ENCODE measurements around the gene NUDT2. TPM values are rescaled to one million over a fixed set of nuclear protein-coding genes. Genes with fewer than 3 reads are reported as not detected.

NUDT2 gene
- total RNA-seq, 1 donor from 2014 or later: 7.2 TPM

DNA sequence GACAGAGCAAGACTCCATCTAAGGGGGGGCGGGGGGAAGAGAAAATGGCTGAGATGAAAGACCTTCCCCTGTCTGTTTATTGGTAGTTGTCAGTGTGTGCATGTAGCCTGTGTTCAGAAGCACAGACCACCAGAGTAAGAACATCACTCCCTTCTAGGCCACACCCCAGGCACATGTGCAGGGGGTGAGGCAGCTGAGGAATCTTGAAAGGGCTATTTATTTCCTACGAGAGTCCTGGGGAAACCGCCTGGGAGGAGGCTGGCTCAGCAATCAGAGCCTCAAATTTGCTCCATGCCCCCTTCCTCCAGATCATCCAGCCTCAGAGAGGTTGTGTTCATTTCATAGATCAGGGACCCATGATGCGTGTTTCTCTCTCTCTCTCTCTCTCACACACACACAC, 40.3 kb downstream of the NUDT2 start:
- Mint-ChIP-seq H3K36me3 (ENCODE audit: unreplicated experiment) (peaks cover 32% of the 10 kb centered on the region), H3K27me3 (ENCODE audit: unreplicated experiment) (peaks cover 8% of the 10 kb centered on the region), H3K27ac (ENCODE audit: unreplicated experiment) (no peak overlapping the region), H3K4me1 (ENCODE audit: low read depth, unreplicated experiment) (no peaks in the 10 kb centered on the region), H3K4me3 (ENCODE audit: unreplicated experiment) (no peak overlapping the region), H3K9me3 (ENCODE audit: unreplicated experiment) (peaks cover 8% of the 10 kb centered on the region)
- no peak for DNase-seq
- TF ChIP-seq, protein P1, sequence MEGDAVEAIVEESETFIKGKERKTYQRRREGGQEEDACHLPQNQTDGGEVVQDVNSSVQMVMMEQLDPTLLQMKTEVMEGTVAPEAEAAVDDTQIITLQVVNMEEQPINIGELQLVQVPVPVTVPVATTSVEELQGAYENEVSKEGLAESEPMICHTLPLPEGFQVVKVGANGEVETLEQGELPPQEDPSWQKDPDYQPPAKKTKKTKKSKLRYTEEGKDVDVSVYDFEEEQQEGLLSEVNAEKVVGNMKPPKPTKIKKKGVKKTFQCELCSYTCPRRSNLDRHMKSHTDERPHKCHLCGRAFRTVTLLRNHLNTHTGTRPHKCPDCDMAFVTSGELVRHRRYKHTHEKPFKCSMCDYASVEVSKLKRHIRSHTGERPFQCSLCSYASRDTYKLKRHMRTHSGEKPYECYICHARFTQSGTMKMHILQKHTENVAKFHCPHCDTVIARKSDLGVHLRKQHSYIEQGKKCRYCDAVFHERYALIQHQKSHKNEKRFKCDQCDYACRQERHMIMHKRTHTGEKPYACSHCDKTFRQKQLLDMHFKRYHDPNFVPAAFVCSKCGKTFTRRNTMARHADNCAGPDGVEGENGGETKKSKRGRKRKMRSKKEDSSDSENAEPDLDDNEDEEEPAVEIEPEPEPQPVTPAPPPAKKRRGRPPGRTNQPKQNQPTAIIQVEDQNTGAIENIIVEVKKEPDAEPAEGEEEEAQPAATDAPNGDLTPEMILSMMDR (IDR thresholded peaks at IDR 0.05; ENCODE audit: partially characterized antibody, unreplicated experiment): no peak

- DNase-seq: no peak
- Mint-ChIP-seq H3K4me1 (ENCODE audit: low read depth, unreplicated experiment) (peaks cover 7% of the 10 kb centered on the region), H3K27ac (ENCODE audit: unreplicated experiment) (no peak overlapping the region), H3K36me3 (ENCODE audit: unreplicated experiment) (peaks cover 32% of the 10 kb centered on the region), H3K27me3 (ENCODE audit: unreplicated experiment) (peaks cover 14% of the 10 kb centered on the region), H3K9me3 (ENCODE audit: unreplicated experiment) (peaks cover 12% of the 10 kb centered on the region), H3K4me3 (ENCODE audit: unreplicated experiment) (no peak overlapping the region)
- TF ChIP-seq, protein P1 (IDR thresholded peaks at IDR 0.05; ENCODE audit: partially characterized antibody, unreplicated experiment): no peak
Measured at GRCh38 chr9:34370335-34370969, 41.1 kb downstream of the NUDT2 start.

- peaks cover 12% of the 10 kb centered on the region for H3K4me1 Mint-ChIP-seq (ENCODE audit: low read depth, unreplicated experiment)
- H3K27ac Mint-ChIP-seq (ENCODE audit: unreplicated experiment): no peak overlapping the region
- H3K9me3 Mint-ChIP-seq (ENCODE audit: unreplicated experiment): peaks cover 12% of the 10 kb centered on the region
- H3K27me3 Mint-ChIP-seq (ENCODE audit: unreplicated experiment): peaks cover 14% of the 10 kb centered on the region
- TF ChIP-seq, protein P1 (IDR thresholded peaks at IDR 0.05; ENCODE audit: partially characterized antibody, unreplicated experiment): no peak
- no peak for DNase-seq
- no peak overlapping the region for H3K4me3 Mint-ChIP-seq (ENCODE audit: unreplicated experiment)
- peaks cover 32% of the 10 kb centered on the region for H3K36me3 Mint-ChIP-seq (ENCODE audit: unreplicated experiment)
Measured at GRCh38 chr9:34370970-34371880, 41.9 kb downstream of the NUDT2 start.

DNA sequence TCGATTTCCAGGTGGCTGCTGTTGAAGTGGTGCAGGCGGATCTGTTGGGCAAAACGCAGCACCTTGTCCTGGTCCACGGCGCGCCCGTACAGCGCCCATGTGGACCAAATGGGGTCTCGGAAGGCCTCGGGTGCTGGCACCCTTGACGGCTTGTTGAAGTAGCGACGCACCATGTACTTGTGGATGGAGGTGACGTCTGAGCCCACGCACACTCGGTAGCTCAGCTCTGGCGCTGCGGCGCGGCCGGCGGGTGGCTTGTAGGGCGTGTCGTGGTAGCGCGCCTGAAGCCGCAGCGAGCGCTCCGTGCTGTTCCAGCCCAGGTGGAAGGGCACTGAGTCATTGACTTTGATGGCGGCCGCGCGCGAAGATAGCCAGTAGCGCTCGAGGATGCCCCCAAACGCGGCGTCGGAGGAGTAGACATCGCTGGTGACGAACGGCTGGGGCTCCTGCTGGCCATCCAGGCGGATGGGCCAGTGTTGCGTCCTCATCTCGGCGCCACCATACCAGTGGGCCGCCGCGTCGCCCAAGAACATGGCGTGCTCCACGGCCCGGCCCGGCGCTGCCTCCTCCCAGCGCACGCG, 42.6 kb downstream of the NUDT2 start:
- peaks cover 14% of the 10 kb centered on the region for H3K27me3 Mint-ChIP-seq (ENCODE audit: unreplicated experiment)
- H3K27ac Mint-ChIP-seq (ENCODE audit: unreplicated experiment): no peak overlapping the region
- H3K4me3 Mint-ChIP-seq (ENCODE audit: unreplicated experiment): no peak overlapping the region
- H3K4me1 Mint-ChIP-seq (ENCODE audit: low read depth, unreplicated experiment): peaks cover 13% of the 10 kb centered on the region
- H3K9me3 Mint-ChIP-seq (ENCODE audit: unreplicated experiment): peaks cover 9% of the 10 kb centered on the region
- TF ChIP-seq, protein P1 (IDR thresholded peaks at IDR 0.05; ENCODE audit: partially characterized antibody, unreplicated experiment): no peak
- peaks cover 31% of the 10 kb centered on the region for H3K36me3 Mint-ChIP-seq (ENCODE audit: unreplicated experiment)
- DNase-seq: no peak
